HG02885 (cell line): ENCODE measurements around the gene MRPL10.

Source experiments
- ATAC-seq: cut with Tn5 transposase; IDR thresholded peaks from one replicate; pipeline ENCODE4 v1.9.1; 2021; ENCODE audit warnings: mild to moderate bottlenecking; ENCODE audit not compliant: unreplicated experiment, poor library complexity

Gene MRPL10

GRCh38 chr17:47831003-47831933, at the start of gene MRPL10, which contains the start of gene LRRC46:
MRPL10 (minus strand) TSS chr17:47831541; CDS start chr17:47831511, 30 bp downstream.
LRRC46 (plus strand) TSS chr17:47831670; CDS start chr17:47831990, 320 bp downstream.
- ATAC-seq, result peak; percentile 91

- no peak for ATAC-seq
These were observed 48.6 kb upstream of the MRPL10 start for GRCh38 chr17:47879776-47880454.

GRCh38 chr17:47879028-47879585, 47.8 kb upstream of the MRPL10 start:
- no peak for ATAC-seq

- no peak for ATAC-seq
These were observed 47.1 kb upstream of the MRPL10 start for GRCh38 chr17:47878203-47879027.

GRCh38 chr17:47877368-47878034, 46.2 kb upstream of the MRPL10 start:
- no peak for ATAC-seq

- no peak for ATAC-seq
These were observed 44.0 kb upstream of the MRPL10 start for GRCh38 chr17:47875011-47875985.

GRCh38 chr17:47873200-47874090, 42.1 kb upstream of the MRPL10 start:
- ATAC-seq, result no peak

- ATAC-seq, result no peak
These were observed 41.4 kb upstream of the MRPL10 start for GRCh38 chr17:47872651-47873161.

GRCh38 chr17:47872019-47872650, 40.8 kb upstream of the MRPL10 start:
- no peak for ATAC-seq

GRCh38 chr17:47871048-47871447, 39.7 kb upstream of the MRPL10 start:
- no peak for ATAC-seq

GRCh38 chr17:47870056-47870455, 38.7 kb upstream of the MRPL10 start:
- no peak for ATAC-seq

- ATAC-seq, result no peak
These were observed 37.8 kb upstream of the MRPL10 start for GRCh38 chr17:47869114-47869513.

- no peak for ATAC-seq
These were observed 36.6 kb upstream of the MRPL10 start for GRCh38 chr17:47867813-47868533.

- ATAC-seq, result no peak
These were observed 35.6 kb upstream of the MRPL10 start for GRCh38 chr17:47866941-47867340.

- ATAC-seq, result no peak
These were observed 33.5 kb upstream of the MRPL10 start for GRCh38 chr17:47864791-47865216.
